Mammary epithelial cell (primary cell): ENCODE measurements around the gene ASIC2.

ENCODE experiments used
- CTCF ChIP-seq, 2 donors: IDR thresholded peaks in 1 of 2; conservative IDR thresholded peaks in 1 of 2; 2 replicates each; pipeline ENCODE4 v1.5.1; 2011 to 2012; ENCODE audit warnings: inconsistent platforms in 2 of 2, low read length in 2 of 2, mild to moderate bottlenecking in 2 of 2, control low read depth in 1 of 2, low read depth in 1 of 2; ENCODE audit not compliant: insufficient read depth in 1 of 2; ENCODE audit errors: extremely low read depth in 1 of 2
- EZH2 ChIP-seq: IDR thresholded peaks from 2 replicates; pipeline ENCODE4 v1.6.1; 2012; ENCODE audit warnings: low read length, inconsistent platforms, borderline replicate concordance

GRCh38 chr17:33009636-33010035 is 283.5 kb downstream of the ASIC2 start:
- no peak for TF ChIP-seq CTCF (conservative IDR thresholded peaks at IDR 0.05 in 1 of 2, IDR thresholded peaks at IDR 0.05 in 1 of 2; ENCODE audit: extremely low read depth in 1 of 2, insufficient read depth in 1 of 2, low read depth in 1 of 2, low read length in 2 of 2)
- no peak for TF ChIP-seq EZH2
